Neural progenitor cell (in vitro differentiated cells): ENCODE measurements around the gene MAGED2. TPM values are rescaled to one million over a fixed set of nuclear protein-coding genes. Genes with fewer than 3 reads are reported as not detected.

Experiments
- DNase-seq: peaks from one replicate; pipeline ENCODE4 v3.0.0-alpha.2; 2016; ENCODE audit warnings: low spot score
- H2AFZ ChIP-seq: fragments of 200-600 bp; sonication (generic); replicated peaks from 2 replicates; pipeline ENCODE4 v1.6.1; 2016; ENCODE audit warnings: antibody characterized with exemption
- H3F3A ChIP-seq: fragments of 200-600 bp; sonication (generic); 2 replicates; pipeline ENCODE4 v1.6.1; 2016; ENCODE audit warnings: antibody characterized with exemption, low read depth
- H3K27ac ChIP-seq: fragments of 200-600 bp; sonication (generic); 2 replicates; pipeline ENCODE4 v1.5.1; 2016; ENCODE audit warnings: mild to moderate bottlenecking
- H3K27me3 ChIP-seq: fragments of 200-600 bp; sonication (generic); 2 replicates; pipeline ENCODE4 v1.6.1; 2016; ENCODE audit warnings: mild to moderate bottlenecking, moderate library complexity
- H3K36me3 ChIP-seq: fragments of 200-600 bp; sonication (generic); 2 replicates; pipeline ENCODE4 v1.5.1; 2016
- H3K4me1 ChIP-seq: fragments of 200-600 bp; sonication (generic); 2 replicates; pipeline ENCODE4 v1.6.1; 2016; ENCODE audit warnings: mixed run types
- H3K4me2 ChIP-seq: fragments of 200-600 bp; sonication (generic); 2 replicates; pipeline ENCODE4 v1.6.1; 2016
- H3K4me3 ChIP-seq: fragments of 200-600 bp; sonication (generic); 2 replicates; pipeline ENCODE4 v1.5.1; 2016
- H3K79me2 ChIP-seq: fragments of 200-600 bp; sonication (generic); 2 replicates; pipeline ENCODE4 v1.6.1; 2016; ENCODE audit warnings: low read depth
- H3K9ac ChIP-seq: fragments of 200-600 bp; sonication (generic); 2 replicates; pipeline ENCODE4 v1.6.1; 2016
- H3K9me3 ChIP-seq: fragments of 200-600 bp; sonication (generic); 2 replicates; pipeline ENCODE4 v1.5.1; 2016; ENCODE audit warnings: low read depth
- H4K20me1 ChIP-seq: fragments of 200-600 bp; sonication (generic); 2 replicates; pipeline ENCODE4 v1.6.1; 2016; ENCODE audit warnings: low read depth
- H3K27ac Mint-ChIP-seq: 3 replicates; pipeline ENCODE4 v1.8.0; 2021; ENCODE audit warnings: mixed read lengths
- H3K27me3 Mint-ChIP-seq: 2 replicates; pipeline ENCODE4 v1.8.0; 2022; ENCODE audit warnings: low read depth, mild to moderate bottlenecking, inconsistent platforms, moderate library complexity, mixed read lengths; ENCODE audit not compliant: insufficient read depth
- H3K36me3 Mint-ChIP-seq: 3 replicates; pipeline ENCODE4 v1.8.0; 2021; ENCODE audit warnings: mixed read lengths
- H3K4me1 Mint-ChIP-seq: 3 replicates; pipeline ENCODE4 v1.8.0; 2021; ENCODE audit warnings: mixed read lengths
- H3K4me3 Mint-ChIP-seq: 3 replicates; pipeline ENCODE4 v1.8.0; 2021; ENCODE audit warnings: mild to moderate bottlenecking, moderate library complexity, mixed read lengths
- H3K9me3 Mint-ChIP-seq: 3 replicates; pipeline ENCODE4 v1.8.0; 2020; ENCODE audit warnings: mixed read lengths
- CTCF ChIP-seq: fragments of 200-600 bp; sonication (generic); IDR thresholded peaks from 2 replicates; pipeline ENCODE4 v1.5.1; 2017; ENCODE audit warnings: antibody characterized with exemption, mild to moderate bottlenecking
- EZH2 ChIP-seq: fragments of 200-600 bp; sonication (generic); IDR thresholded peaks from 2 replicates; pipeline ENCODE4 v1.6.1; 2017; ENCODE audit warnings: antibody characterized with exemption, mild to moderate bottlenecking, moderate library complexity
- EZH2phosphoT487 ChIP-seq: fragments of 200-600 bp; sonication (generic); IDR thresholded peaks from 2 replicates; pipeline ENCODE4 v1.6.1; 2017; ENCODE audit warnings: antibody characterized with exemption
- total RNA-seq: library from RNA; depleted of rRNA; stranded (reverse); fragments of >200 nt; gene quantifications from 2 replicates; pipeline ENCODE4 v1.2.3, GENCODE V29; 2015; ENCODE audit warnings: low replicate concordance

Gene MAGED2
- total RNA-seq, 1 donor from 2014 or later: 255 TPM

GRCh38 chrX:54818221-54818620 is 10.7 kb downstream of the MAGED2 start:
- Histone ChIP-seq H4K20me1 (no peaks in the 10 kb centered on the region), H3K79me2 (no peaks in the 10 kb centered on the region), H3K4me3 (no peak overlapping the region), H3K4me2 (no peak overlapping the region), H3K9ac (no peak overlapping the region), H2AFZ (no peak overlapping the region), H3K4me1 (no peaks in the 10 kb centered on the region), H3K36me3 (no peaks in the 10 kb centered on the region), H3K27me3 (no peaks in the 10 kb centered on the region), H3K27ac (no peak overlapping the region), H3K9me3 (no peaks in the 10 kb centered on the region), H3F3A (no peaks in the 10 kb centered on the region)
- Mint-ChIP-seq H3K27me3 (peaks cover 18% of the 10 kb centered on the region), H3K4me3 (no peak overlapping the region), H3K9me3 (peaks cover 8% of the 10 kb centered on the region), H3K36me3 (peaks cover 16% of the 10 kb centered on the region), H3K4me1 (peaks cover 4% of the 10 kb centered on the region), H3K27ac (no peak overlapping the region)
- DNase-seq: no peak
- TF ChIP-seq EZH2phosphoT487 (no peak), EZH2 (no peak), CTCF (no peak)

- no peak overlapping the region for H3K4me3 Mint-ChIP-seq
- peaks cover 8% of the 10 kb centered on the region for H3K9me3 Mint-ChIP-seq
Observed at GRCh38 chrX:54819201-54819600, 11.7 kb downstream of the MAGED2 start.

GRCh38 chrX:54820737-54821136 is 13.2 kb downstream of the MAGED2 start:
- Histone ChIP-seq H4K20me1 (no peaks in the 10 kb centered on the region), H3F3A (no peaks in the 10 kb centered on the region), H3K4me2 (no peak overlapping the region), H2AFZ (no peak overlapping the region), H3K36me3 (no peaks in the 10 kb centered on the region), H3K27ac (no peak overlapping the region), H3K9me3 (no peaks in the 10 kb centered on the region), H3K79me2 (no peaks in the 10 kb centered on the region), H3K9ac (no peak overlapping the region), H3K4me1 (no peaks in the 10 kb centered on the region), H3K27me3 (no peaks in the 10 kb centered on the region), H3K4me3 (no peak overlapping the region)
- TF ChIP-seq CTCF: no peak
- DNase-seq: no peak
- Mint-ChIP-seq H3K27ac (no peak overlapping the region), H3K9me3 (peaks cover 10% of the 10 kb centered on the region), H3K36me3 (peaks cover 4% of the 10 kb centered on the region), H3K4me3 (no peak overlapping the region), H3K27me3 (peaks cover 11% of the 10 kb centered on the region), H3K4me1 (peaks cover 6% of the 10 kb centered on the region)

More at GRCh38 chrX:54819201-54819600, 11.7 kb downstream of the MAGED2 start:
- H3F3A ChIP-seq: no peaks in the 10 kb centered on the region
- H3K36me3 Mint-ChIP-seq: peaks cover 8% of the 10 kb centered on the region
- no peaks in the 10 kb centered on the region for H3K4me1 ChIP-seq
- H3K4me3 ChIP-seq: no peak overlapping the region
- H3K27ac ChIP-seq: no peak overlapping the region
- no peaks in the 10 kb centered on the region for H3K27me3 ChIP-seq
- no peak for TF ChIP-seq EZH2phosphoT487
- TF ChIP-seq EZH2: no peak
- TF ChIP-seq CTCF: no peak
- H3K4me2 ChIP-seq: no peak overlapping the region
- H3K9me3 ChIP-seq: no peaks in the 10 kb centered on the region
- H2AFZ ChIP-seq: no peak overlapping the region
- H3K36me3 ChIP-seq: no peaks in the 10 kb centered on the region
- no peak for DNase-seq
- H3K9ac ChIP-seq: no peak overlapping the region
- H3K27me3 Mint-ChIP-seq: peaks cover 15% of the 10 kb centered on the region
- H3K27ac Mint-ChIP-seq: no peak overlapping the region
- peaks cover 6% of the 10 kb centered on the region for H3K4me1 Mint-ChIP-seq
- no peaks in the 10 kb centered on the region for H3K79me2 ChIP-seq
- no peaks in the 10 kb centered on the region for H4K20me1 ChIP-seq
